ENCODE measurements around the gene KIAA1217.

- TF ChIP-seq CTCF (conservative IDR thresholded peaks at IDR 0.05; ENCODE audit: low read length) (peak; percentile 25; the same call in 1 of the 2 replicates), EZH2phosphoT487 (IDR thresholded peaks at IDR 0.05; ENCODE audit: borderline replicate concordance) (no peak)
Measured at GRCh38 chr10:24310104-24310503, 101.2 kb downstream of the KIAA1217 start.
